Esophagus muscularis mucosa (tissue), 4 donors: Measurements from ENCODE around the gene TCP10L. TPM values are rescaled to one million over a fixed set of nuclear protein-coding genes. Genes with fewer than 3 reads are reported as not detected.
"Not testable (repeated sequence)": the region's sequence is repeated elsewhere in the genome, so short reads cannot be mapped to it uniquely, and the experiment has no call there.

Experiments
- DNase-seq: peaks from one replicate; pipeline ENCODE4 v3.0.0-alpha.2; 2017; ENCODE audit errors: extremely low spot score
- H3K27ac ChIP-seq, 4 donors: fragments of 200-600 bp; sonication (generic); replicated peaks in 1 of 4; 1 replicate in 3 of 4; 2 replicates in 1 of 4; pipeline ENCODE4 v1.5.1; 2016 to 2019; ENCODE audit warnings: mild to moderate bottlenecking in 1 of 4
- H3K27me3 ChIP-seq, 4 donors: fragments of 200-600 bp; sonication (generic); one replicate each; pipeline versions ENCODE4 v1.5.1 to v1.6.0; 2016 to 2019
- H3K36me3 ChIP-seq, 4 donors: fragments of 200-600 bp; sonication (generic); one replicate each; pipeline ENCODE4 v1.5.1; 2016 to 2019
- H3K4me1 ChIP-seq, 4 donors: fragments of 200-600 bp; sonication (generic); one replicate each; pipeline ENCODE4 v1.5.1; 2016 to 2019
- H3K4me3 ChIP-seq, 4 donors: fragments of 200-600 bp; sonication (generic); 1 replicate in 2 of 4; 2 replicates in 2 of 4; pipeline ENCODE4 v1.5.1; 2016 to 2019; ENCODE audit warnings: mild to moderate bottlenecking in 4 of 4, moderate library complexity in 1 of 4
- H3K9me3 ChIP-seq, 4 donors: fragments of 200-600 bp; sonication (generic); 1 replicate in 3 of 4; 2 replicates in 1 of 4; pipeline ENCODE4 v1.5.1; 2016 to 2019
- CTCF ChIP-seq, 3 experiments: fragments of 200-600 bp in 2 of 3; fragments of 450-650 bp in 1 of 3; sonication (generic) in 2 of 3; IDR thresholded peaks; one replicate each; pipeline ENCODE4 v1.5.1; 2017 to 2019; ENCODE audit warnings: antibody characterized with exemption in 3 of 3, mild to moderate bottlenecking in 2 of 3, moderate library complexity in 1 of 3
- EP300 ChIP-seq: sonication (generic); formaldehyde crosslinking; IDR thresholded peaks from one replicate; pipeline ENCODE4 v1.6.1; 2017; ENCODE audit warnings: antibody characterized with exemption
- POLR2A ChIP-seq: fragments of 450-650 bp; IDR thresholded peaks from one replicate; pipeline ENCODE4 v1.6.1; 2017; ENCODE audit warnings: antibody characterized with exemption, moderate library complexity, mild to moderate bottlenecking, low read depth
- POLR2AphosphoS5 ChIP-seq, 2 donors: sonication (generic); formaldehyde crosslinking; IDR thresholded peaks; one replicate each; pipeline ENCODE4 v1.6.1; 2017; ENCODE audit warnings: antibody characterized with exemption in 2 of 2
- WGBS: methylation state at CpG from one replicate; pipeline ENCODE4 v1.1.5; 2018; 5-methylcytosine and 5-hydroxymethylcytosine counted together
- intact Hi-C: fragments of 100-400 bp; cut with DNase I; formaldehyde crosslinking; loops from one replicate; pipeline ENCODE4 v1.15.1; 2023
- total RNA-seq, 4 donors: library from RNA; depleted of rRNA; stranded (reverse); fragments of >200 nt; gene quantifications; one replicate each; pipeline versions ENCODE4 v1.1.0 to v1.2.1, GENCODE V29; 2016

TCP10L gene
- total RNA-seq, 4 donors from 2014 or later = 1.2 to 1.7 (median 1.5) TPM

DNA sequence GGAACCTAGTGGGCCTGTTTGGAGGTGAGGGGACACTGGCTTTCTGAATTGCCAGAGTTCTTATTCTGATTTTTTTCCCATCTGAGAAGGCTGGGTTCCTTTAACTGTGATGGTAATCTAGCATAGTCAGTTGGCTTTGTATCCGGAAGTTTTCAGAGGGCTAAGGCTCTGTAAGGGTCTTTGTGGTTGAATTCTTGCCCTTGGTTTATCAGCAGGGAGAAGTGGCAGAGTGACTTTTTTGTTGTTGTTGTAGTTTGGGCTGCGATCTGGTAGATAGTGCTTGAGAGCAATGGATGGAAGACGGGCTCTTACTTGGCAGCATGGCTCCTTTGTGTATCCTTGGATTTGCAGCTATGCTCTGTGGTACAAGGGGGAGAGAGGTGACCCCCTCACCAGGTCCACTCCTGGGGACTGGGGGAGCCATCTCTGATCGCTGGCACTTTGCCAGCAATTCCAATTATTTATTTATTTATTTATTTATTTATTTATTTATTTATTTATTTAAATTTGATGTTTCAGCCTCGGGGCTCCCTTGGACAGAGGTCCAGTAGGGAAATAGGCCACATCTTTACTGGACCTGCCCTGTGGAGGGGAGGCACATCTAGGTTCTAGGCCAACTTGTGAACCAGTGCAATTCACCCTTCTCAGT lies 18.5 kb downstream of the TCP10L start:
- 89% methylated on average over 5 of the region's 5 CpGs for whole genome bisulfite sequencing
- Histone ChIP-seq H3K9me3 (no peaks in the 10 kb centered on the region), H3K4me1 (peaks cover 5 to 26% (median 20%) of the 10 kb centered on the region in 4 donors), H3K27me3 (no peaks in the 10 kb centered on the region), H3K27ac (no peak overlapping the region), H3K4me3 (no peak overlapping the region), H3K36me3 (no peaks in the 10 kb centered on the region)
- peak; percentile 50 for DNase-seq
- intact Hi-C loops = no loop called here
- TF ChIP-seq POLR2A (no peak), EP300 (no peak), POLR2AphosphoS5 (IDR thresholded peaks at IDR 0.05) (peak in 1 of 2 donors; percentile 44), CTCF (IDR thresholded peaks at IDR 0.05) (no peak)

DNA sequence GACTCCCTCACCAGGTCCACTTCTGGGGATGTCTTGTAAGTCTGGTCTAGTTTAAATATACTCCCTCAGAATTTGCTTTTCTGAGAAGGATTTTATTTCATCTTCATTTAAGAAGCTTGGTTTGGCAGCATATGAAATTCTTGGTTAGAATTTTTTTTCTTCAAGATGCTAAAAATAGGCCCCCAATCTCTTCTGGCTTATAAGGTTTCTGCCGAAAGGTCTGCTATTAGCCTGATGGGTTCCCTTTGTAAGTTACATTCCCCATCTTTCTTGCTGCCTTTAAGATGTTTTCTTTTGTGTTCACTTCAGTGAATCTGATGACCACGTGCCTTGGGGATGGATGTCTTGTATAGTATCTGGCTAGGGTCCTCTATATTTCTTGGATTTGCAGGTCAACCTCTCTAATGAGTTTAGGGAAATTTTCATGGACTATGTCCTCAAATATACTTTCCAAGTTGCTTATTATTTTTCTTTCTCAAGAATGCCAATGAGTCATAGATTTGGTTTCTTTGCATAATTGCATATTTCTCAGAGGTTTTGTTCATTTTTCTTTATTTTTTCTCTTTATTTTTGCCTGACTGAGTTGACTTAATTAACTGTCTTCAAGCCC lies 19.4 kb downstream of the TCP10L start:
- TF ChIP-seq EP300 = no peak
- no peak for TF ChIP-seq CTCF (IDR thresholded peaks at IDR 0.05)
- no peak for TF ChIP-seq POLR2A
- no peak for TF ChIP-seq POLR2AphosphoS5 (IDR thresholded peaks at IDR 0.05)
- 89% methylated on average over 2 of the region's 2 CpGs for WGBS
- no peak overlapping the region for H3K4me3 ChIP-seq
- H3K4me1 ChIP-seq = peaks cover 5 to 27% (median 20%) of the 10 kb centered on the region in 4 donors
- H3K36me3 ChIP-seq = no peaks in the 10 kb centered on the region
- intact Hi-C loops = no loop called here
- DNase-seq = peak; percentile 24
- H3K27me3 ChIP-seq = no peaks in the 10 kb centered on the region
- no peaks in the 10 kb centered on the region for H3K9me3 ChIP-seq
- no peak overlapping the region for H3K27ac ChIP-seq

GRCh38 chr21:32562915-32563314 lies 22.4 kb downstream of the TCP10L start:
- WGBS = 86% methylated on average over 2 of the region's 2 CpGs
- TF ChIP-seq POLR2AphosphoS5 (IDR thresholded peaks at IDR 0.05) (no peak), EP300 (no peak), CTCF (IDR thresholded peaks at IDR 0.05) (no peak), POLR2A (no peak)
- H3K27ac ChIP-seq = peak overlapping the region; percentile 23 to 65 (median 36)
- H3K9me3 ChIP-seq = no peaks in the 10 kb centered on the region
- H3K4me3 ChIP-seq = no peak overlapping the region
- H3K36me3 ChIP-seq = no peaks in the 10 kb centered on the region
- peaks cover 0 to 10% (median 8%) of the 10 kb centered on the region in 4 donors for H3K4me1 ChIP-seq
- peak; percentile 10 for DNase-seq
- no peaks in the 10 kb centered on the region for H3K27me3 ChIP-seq
- intact Hi-C loops = no loop called here

GRCh38 chr21:32562426-32562825 lies 22.9 kb downstream of the TCP10L start:
- no peak overlapping the region for H3K4me3 ChIP-seq
- H3K27ac ChIP-seq = peak overlapping the region; percentile 23 to 65 (median 36)
- 68% methylated on average over 5 of the region's 5 CpGs for WGBS
- intact Hi-C loops = no loop called here
- TF ChIP-seq CTCF (IDR thresholded peaks at IDR 0.05) (peak; percentile 27 to 48 (median 37)), EP300 (no peak), POLR2AphosphoS5 (IDR thresholded peaks at IDR 0.05) (peak; percentile 32 to 48)
- peak; percentile 78 for DNase-seq
- H3K27me3 ChIP-seq = no peaks in the 10 kb centered on the region
- no peaks in the 10 kb centered on the region for H3K36me3 ChIP-seq
- H3K9me3 ChIP-seq = no peaks in the 10 kb centered on the region
- peaks cover 0 to 10% (median 8%) of the 10 kb centered on the region in 4 donors for H3K4me1 ChIP-seq

- DNase-seq, intact Hi-C loops, H3K36me3 ChIP-seq, H3K4me3 ChIP-seq, H3K27me3 ChIP-seq, H3K9me3 ChIP-seq: not testable (repeated sequence)
- WGBS = 84% methylated on average over 1 of the region's 1 CpG
- H3K4me1 ChIP-seq = peaks cover 0 to 10% (median 8%) of the 10 kb centered on the region in 4 donors
- H3K27ac ChIP-seq = peak overlapping the region in 1 of 4 donors; percentile 65
Measured at GRCh38 chr21:32561476-32561875, 23.8 kb downstream of the TCP10L start.
